Esophagus muscularis mucosa (tissue), 4 donors: ENCODE results near the gene NRXN2.

Experiments
- EP300 ChIP-seq: sonication (generic); formaldehyde crosslinking; IDR thresholded peaks from one replicate; pipeline ENCODE4 v1.6.1; 2017; ENCODE audit warnings: antibody characterized with exemption
- POLR2A ChIP-seq: fragments of 450-650 bp; IDR thresholded peaks from one replicate; pipeline ENCODE4 v1.6.1; 2017; ENCODE audit warnings: antibody characterized with exemption, moderate library complexity, mild to moderate bottlenecking, low read depth
- POLR2AphosphoS5 ChIP-seq, 2 donors: sonication (generic); formaldehyde crosslinking; IDR thresholded peaks; one replicate each; pipeline ENCODE4 v1.6.1; 2017; ENCODE audit warnings: antibody characterized with exemption in 2 of 2
- TF ChIP-seq, protein P1 (sequence below), 3 experiments: fragments of 200-600 bp in 2 of 3; fragments of 450-650 bp in 1 of 3; sonication (generic) in 2 of 3; IDR thresholded peaks; one replicate each; pipeline ENCODE4 v1.5.1; 2017 to 2019; ENCODE audit warnings: antibody characterized with exemption in 3 of 3, mild to moderate bottlenecking in 2 of 3, moderate library complexity in 1 of 3

DNA sequence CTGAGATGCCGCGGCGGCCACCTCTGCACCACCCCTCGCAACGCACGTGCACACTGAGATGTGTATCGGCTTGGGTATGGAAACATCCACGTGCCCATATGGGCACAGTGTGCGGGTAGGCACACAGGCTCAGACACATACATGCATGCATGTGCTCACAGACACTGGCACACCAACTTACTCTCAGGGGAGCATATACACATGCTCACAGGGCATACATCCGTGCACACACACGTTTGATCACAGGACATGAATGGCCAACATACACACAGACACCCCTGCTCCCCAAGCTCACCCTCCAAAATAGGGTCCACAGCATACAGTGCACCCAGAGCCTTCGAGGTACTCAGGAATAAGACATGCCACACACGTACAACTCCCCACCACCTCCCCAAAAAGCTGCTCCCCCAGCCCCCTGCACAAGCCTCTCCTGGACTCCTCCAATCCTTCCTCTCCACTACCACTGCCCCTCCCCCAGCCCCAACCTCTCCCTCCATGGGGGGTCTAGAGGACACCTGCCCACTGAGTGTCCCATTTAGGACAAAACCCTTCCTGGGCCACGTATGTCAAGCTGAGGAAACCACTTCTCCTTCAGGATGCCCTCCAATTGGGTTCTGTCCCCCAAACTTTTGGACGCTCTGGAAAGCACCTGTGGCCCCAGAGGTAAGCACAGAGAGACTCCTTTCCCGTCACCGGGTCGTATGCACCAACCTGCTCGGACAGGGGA lies 78.9 kb downstream of the NRXN2 start:
- TF ChIP-seq, protein P1, sequence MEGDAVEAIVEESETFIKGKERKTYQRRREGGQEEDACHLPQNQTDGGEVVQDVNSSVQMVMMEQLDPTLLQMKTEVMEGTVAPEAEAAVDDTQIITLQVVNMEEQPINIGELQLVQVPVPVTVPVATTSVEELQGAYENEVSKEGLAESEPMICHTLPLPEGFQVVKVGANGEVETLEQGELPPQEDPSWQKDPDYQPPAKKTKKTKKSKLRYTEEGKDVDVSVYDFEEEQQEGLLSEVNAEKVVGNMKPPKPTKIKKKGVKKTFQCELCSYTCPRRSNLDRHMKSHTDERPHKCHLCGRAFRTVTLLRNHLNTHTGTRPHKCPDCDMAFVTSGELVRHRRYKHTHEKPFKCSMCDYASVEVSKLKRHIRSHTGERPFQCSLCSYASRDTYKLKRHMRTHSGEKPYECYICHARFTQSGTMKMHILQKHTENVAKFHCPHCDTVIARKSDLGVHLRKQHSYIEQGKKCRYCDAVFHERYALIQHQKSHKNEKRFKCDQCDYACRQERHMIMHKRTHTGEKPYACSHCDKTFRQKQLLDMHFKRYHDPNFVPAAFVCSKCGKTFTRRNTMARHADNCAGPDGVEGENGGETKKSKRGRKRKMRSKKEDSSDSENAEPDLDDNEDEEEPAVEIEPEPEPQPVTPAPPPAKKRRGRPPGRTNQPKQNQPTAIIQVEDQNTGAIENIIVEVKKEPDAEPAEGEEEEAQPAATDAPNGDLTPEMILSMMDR (IDR thresholded peaks at IDR 0.05) = no peak
- TF ChIP-seq EP300 (no peak), POLR2A (no peak), POLR2AphosphoS5 (IDR thresholded peaks at IDR 0.05) (no peak)
